Muscle layer of duodenum (tissue), 2 donors: ENCODE data around the gene ZNF625.

Experiments
- H3K27ac ChIP-seq: one replicate; pipeline ENCODE4 v1.7.0; 2013; ENCODE audit warnings: mild to moderate bottlenecking, low read length
- H3K27me3 ChIP-seq: one replicate; pipeline ENCODE4 v1.7.0; 2013; ENCODE audit warnings: low read depth, mild to moderate bottlenecking, control low read depth, low read length
- H3K36me3 ChIP-seq, 2 donors: one replicate each; pipeline ENCODE4 v1.7.0; 2013; ENCODE audit warnings: low read length in 2 of 2, control low read depth in 1 of 2, mild to moderate bottlenecking in 1 of 2; ENCODE audit not compliant: insufficient read depth in 2 of 2, control insufficient read depth in 1 of 2
- H3K4me1 ChIP-seq, 2 donors: one replicate each; pipeline ENCODE4 v1.7.0; 2013; ENCODE audit warnings: low read length in 2 of 2, mild to moderate bottlenecking in 2 of 2, control low read depth in 1 of 2, moderate library complexity in 1 of 2; ENCODE audit not compliant: insufficient read depth in 2 of 2, control insufficient read depth in 1 of 2
- H3K4me3 ChIP-seq, 2 donors: one replicate each; pipeline ENCODE4 v1.7.0; 2013; ENCODE audit warnings: low read length in 2 of 2, low read depth in 1 of 2, mild to moderate bottlenecking in 1 of 2
- H3K9me3 ChIP-seq, 2 donors: one replicate each; pipeline ENCODE4 v1.7.0; 2013; ENCODE audit warnings: low read length in 2 of 2, control low read depth in 1 of 2, mild to moderate bottlenecking in 1 of 2; ENCODE audit not compliant: control insufficient read depth in 1 of 2
- donor health status: healthy.

The ZNF625 gene

DNA sequence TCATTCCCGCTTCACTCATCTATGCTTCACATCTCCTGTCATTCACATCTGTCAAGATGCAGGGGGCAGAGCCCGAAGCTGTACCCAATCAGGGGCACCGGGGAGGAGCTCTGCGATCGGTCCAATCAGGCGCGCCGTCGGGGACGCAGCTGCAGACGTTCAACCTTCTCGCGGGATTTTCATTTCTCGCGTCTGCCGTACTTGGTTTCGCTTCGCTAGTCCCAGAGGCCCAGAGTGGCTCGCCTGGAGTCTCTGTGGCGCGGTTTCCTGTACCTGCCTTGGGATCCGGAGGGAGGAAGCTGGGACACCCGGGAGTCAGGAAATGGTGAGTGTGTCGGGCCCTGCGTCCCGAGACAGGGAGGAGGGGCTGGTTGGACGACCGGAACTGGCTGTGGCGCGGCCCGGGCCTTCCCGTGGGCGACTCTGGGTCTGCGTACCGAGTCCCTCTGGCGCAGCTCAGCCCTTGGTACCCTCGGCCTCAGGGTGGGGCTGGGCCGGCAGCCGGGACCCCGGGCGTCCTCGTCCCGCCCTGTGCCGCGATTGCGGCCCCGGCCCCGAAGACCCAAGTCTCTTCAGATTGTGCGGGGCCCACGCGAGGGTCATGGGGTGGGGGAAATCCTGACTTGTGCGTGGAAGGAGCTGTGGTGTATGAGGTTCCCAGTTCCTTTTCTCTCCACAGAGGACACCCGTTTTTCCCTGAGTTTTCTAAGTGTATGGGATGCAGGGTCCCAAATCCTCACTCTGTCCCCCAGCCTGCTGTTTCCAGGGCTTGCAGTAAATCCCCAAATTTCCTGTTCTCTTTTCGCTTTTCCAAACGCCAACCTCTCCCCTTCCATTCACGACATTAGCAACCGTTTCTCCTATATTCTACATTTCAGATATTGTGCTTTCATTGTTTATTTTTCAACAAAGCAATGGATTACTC is 6.6 kb upstream of the ZNF625 start, which contains the start of gene ZNF136:
Gene ZNF136, plus strand, starts transcription at position 215 of the 925 bp plus-strand sequence. Its CDS starts 108 bp downstream, at position 323.
- Histone ChIP-seq H3K27ac (peak within 1 kb of the TSS; percentile 98), H3K4me1 (peaks cover 10 to 32% of the 10 kb centered on the region in 2 donors), H3K36me3 (peaks cover 0 to 15% of the 10 kb centered on the region in 2 donors), H3K27me3 (no peaks in the 10 kb centered on the region), H3K9me3 (no peaks in the 10 kb centered on the region), H3K4me3 (peak within 1 kb of the TSS; percentile 97)

DNA sequence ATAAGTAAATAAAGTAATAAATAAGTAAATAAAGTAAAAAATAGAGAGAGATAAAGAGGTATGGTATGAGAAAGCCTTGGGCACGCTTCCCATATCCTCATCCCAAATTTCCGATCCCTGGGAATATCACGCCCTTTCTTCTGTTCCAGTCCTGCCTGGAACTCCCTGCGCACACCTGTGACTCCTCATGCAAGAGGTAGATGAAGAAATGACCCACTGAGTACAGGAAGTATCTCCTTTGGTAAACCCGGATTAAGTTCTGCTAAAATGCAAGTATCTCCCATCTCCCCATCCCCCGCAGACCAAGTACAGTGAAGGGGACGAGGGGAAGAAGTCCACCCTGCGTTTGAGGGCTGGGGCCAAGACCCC is 6.0 kb upstream of the ZNF625 start:
- H3K36me3 ChIP-seq = peaks cover 0 to 15% of the 10 kb centered on the region in 2 donors
- peaks cover 10 to 32% of the 10 kb centered on the region in 2 donors for H3K4me1 ChIP-seq
- no peaks in the 10 kb centered on the region for H3K9me3 ChIP-seq
- peak overlapping the region; percentile 98 for H3K27ac ChIP-seq
- H3K27me3 ChIP-seq = no peaks in the 10 kb centered on the region
- peak overlapping the region; percentile 97 for H3K4me3 ChIP-seq

DNA sequence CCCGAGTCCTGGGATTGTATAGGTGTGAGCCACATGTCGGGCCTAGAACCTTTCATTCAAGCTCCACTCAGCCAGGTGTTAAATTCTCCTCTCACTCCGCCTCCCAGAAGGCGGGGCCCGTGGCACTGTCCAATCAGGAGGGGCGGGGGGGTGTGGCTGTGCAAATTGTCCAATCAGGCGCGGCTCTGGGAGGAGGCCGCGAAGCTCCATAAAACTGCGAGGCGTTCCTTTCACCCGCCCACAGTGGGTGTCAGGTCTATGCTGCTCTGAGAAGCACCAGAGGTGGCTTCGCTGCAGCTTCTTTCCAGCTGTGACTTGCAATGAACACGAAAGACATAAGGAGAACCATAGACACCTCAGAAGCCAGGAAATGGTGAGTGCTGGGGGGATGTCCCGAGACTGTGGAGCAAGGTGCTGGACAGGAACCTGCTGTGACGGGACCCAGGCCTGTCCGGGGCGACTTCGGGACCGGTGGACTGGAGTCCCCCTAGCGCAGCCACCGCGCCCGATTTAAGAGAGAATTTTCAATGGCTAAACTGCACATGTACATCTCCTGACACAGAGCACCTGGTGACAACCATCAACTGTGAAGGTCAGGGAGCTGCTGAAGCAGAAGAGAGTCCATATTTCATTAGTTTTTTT is 3.4 kb upstream of the ZNF625 start:
- Histone ChIP-seq H3K27me3 (no peaks in the 10 kb centered on the region), H3K4me3 (no peak overlapping the region), H3K27ac (no peak overlapping the region), H3K9me3 (no peaks in the 10 kb centered on the region), H3K4me1 (peaks cover 9 to 24% of the 10 kb centered on the region in 2 donors), H3K36me3 (peaks cover 0 to 12% of the 10 kb centered on the region in 2 donors)

DNA sequence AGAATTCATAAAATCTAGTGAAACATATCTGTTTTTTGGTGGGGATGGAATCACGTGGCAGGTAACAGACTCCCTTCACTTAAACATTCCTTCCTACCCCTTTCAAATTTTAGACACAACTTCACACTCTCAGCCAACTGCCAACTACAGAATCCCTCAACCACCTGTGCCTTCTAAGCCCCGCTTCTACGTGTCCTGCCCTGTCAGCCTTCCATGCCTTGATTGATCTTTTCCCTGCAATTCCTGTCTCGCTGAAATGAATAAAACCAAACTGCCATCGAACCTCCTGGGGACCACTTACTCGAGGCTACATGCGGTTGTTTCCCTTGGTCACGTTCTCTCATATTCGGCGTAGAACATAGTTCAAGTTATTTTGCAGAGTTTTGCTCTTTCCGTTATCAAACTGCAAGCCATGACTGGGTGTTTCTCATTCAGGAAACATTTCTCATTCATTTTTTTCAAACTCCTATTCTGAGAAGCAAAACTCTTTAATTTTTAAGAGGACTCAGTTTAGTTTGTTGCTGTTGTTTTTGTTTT is 1.1 kb downstream of the ZNF625 start:
- H3K27ac ChIP-seq = no peak overlapping the region
- peaks cover 0 to 11% of the 10 kb centered on the region in 2 donors for H3K4me1 ChIP-seq
- no peaks in the 10 kb centered on the region for H3K27me3 ChIP-seq
- H3K4me3 ChIP-seq = peak overlapping the region; percentile 81 to 91
- no peaks in the 10 kb centered on the region for H3K9me3 ChIP-seq
- peaks cover 3 to 6% of the 10 kb centered on the region in 2 donors for H3K36me3 ChIP-seq

DNA sequence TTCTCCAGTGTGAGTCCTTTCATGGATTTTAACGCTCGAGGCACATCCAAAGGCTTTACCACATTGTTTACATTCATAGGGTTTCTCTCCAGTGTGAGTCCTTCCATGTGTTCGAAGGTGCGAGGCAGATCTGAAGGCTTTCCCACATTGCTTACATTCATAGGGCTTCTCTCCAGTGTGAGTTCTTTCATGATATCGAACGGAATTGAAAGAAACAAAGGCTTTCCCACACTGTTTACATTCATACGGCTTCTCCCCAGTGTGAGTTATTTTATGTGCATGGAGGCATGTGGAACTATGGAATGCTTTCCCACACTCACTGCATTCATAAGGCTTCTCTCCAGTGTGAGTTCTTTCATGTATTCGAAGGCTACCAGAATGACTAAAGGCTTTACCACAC is 11.2 kb downstream of the ZNF625 start:
- Histone ChIP-seq H3K27ac (no peak overlapping the region), H3K27me3 (no peaks in the 10 kb centered on the region), H3K4me3 (no peak overlapping the region), H3K36me3 (peaks cover 17 to 38% of the 10 kb centered on the region in 2 donors), H3K4me1 (peaks cover 4 to 10% of the 10 kb centered on the region in 2 donors), H3K9me3 (peaks cover 0 to 2% of the 10 kb centered on the region in 2 donors)

DNA sequence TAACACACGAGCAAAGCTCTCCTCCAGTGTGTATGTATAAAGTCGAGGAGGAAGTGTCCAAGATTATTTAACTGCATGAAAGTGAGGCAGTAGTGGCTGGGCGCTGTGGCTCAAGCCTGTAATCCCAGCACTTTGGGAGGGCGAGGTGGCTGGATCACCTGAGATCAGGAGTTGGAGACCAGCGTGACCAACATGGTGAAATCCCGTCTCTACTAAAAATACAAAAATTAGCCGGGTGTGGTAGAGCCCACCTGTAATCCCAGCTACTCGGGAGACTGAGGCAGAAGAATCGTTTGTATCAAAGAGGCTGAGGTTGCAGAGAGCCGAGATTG is 15.2 kb downstream of the ZNF625 start:
- no peaks in the 10 kb centered on the region for H3K27me3 ChIP-seq
- H3K4me3 ChIP-seq = peak overlapping the region in 1 of 2 donors; percentile 77
- H3K9me3 ChIP-seq = peaks cover 0 to 2% of the 10 kb centered on the region in 2 donors
- peaks cover 8 to 19% of the 10 kb centered on the region in 2 donors for H3K4me1 ChIP-seq
- no peak overlapping the region for H3K27ac ChIP-seq
- peaks cover 12 to 31% of the 10 kb centered on the region in 2 donors for H3K36me3 ChIP-seq

DNA sequence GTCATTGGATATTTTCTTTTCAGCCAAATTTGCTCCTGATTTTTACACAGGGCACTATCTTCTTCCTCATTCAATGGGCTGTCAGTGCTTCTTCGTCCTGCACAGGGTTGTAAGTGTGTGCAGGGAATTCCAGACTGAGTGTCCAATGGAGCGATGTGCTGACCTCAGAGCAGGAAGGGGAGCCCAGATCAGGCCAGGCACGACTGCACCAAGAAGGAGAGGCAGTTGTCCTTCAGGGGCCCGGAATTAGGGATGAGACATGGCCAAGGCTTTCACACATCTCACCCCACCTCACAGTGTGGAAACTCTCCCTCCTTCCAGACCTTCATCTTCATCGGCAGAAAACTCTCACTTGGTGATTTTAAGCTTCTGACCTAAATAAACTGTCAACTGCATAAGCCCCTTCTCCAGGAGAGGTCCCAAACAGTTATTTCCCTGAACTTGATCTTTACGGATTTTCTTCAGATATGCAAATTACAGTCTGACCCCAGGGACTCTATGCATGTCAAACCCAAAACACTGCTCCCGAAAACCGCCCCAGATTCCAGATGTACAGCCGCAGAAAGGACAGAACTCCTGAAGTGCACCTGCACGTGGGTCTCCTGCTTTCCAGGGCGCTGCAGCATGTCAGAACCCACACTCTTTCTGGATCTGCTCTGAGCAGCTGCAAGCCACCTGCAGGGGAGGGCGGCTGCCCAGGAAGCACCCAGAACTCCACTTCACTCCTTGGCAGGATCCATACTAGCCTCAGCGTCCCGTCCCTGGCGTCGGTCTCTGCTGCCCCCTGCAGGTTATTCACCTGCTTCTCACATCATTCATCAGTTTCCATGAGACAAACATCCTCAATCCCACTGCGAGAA is 15.8 kb downstream of the ZNF625 start:
- peaks cover 8 to 19% of the 10 kb centered on the region in 2 donors for H3K4me1 ChIP-seq
- peak overlapping the region; percentile 60 to 77 for H3K4me3 ChIP-seq
- H3K27ac ChIP-seq = no peak overlapping the region
- H3K36me3 ChIP-seq = peaks cover 9 to 30% of the 10 kb centered on the region in 2 donors
- no peaks in the 10 kb centered on the region for H3K27me3 ChIP-seq
- H3K9me3 ChIP-seq = peaks cover 0 to 2% of the 10 kb centered on the region in 2 donors

DNA sequence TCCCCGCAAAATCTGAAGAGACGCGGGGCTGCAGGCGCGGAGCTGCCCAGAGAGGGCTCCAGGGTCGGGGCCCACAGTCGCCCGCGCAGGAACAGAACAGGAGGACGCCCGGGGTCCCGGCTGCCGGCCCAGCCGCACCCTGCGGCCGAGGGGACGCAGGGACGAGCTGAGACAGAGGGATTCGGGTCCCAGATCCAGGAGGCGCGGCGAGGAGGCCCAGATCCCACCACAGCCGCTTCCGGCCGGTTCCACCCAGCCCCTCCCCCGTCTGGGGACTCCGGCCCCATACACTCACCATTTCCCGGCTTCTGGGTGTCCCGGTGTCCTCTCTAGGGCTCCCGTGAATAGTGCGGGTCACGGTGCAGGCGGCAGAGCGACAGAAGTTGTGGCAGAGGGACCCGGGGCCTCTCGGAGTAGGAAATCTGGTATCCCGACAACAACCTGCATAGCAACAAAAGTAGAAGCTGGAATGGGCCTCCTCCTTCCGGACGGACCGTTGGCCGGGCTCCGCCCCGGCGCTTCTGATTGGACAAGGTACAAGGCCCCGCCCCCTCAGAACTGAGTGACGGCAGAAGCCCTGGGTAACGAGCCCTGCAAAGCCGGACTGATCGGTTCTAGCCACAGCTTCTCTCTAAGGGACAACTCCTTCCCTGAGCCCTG is 16.5 kb downstream of the ZNF625 start, which contains the start of gene ZNF20:
Gene ZNF20, minus strand, starts transcription at position 466 of the 660 bp plus-strand sequence. Its CDS starts 168 bp downstream, at position 298.
- no peaks in the 10 kb centered on the region for H3K27me3 ChIP-seq
- no peaks in the 10 kb centered on the region for H3K9me3 ChIP-seq
- H3K4me1 ChIP-seq = peaks cover 8 to 19% of the 10 kb centered on the region in 2 donors
- H3K36me3 ChIP-seq = peaks cover 2 to 30% of the 10 kb centered on the region in 2 donors
- peak within 1 kb of the TSS; percentile 60 to 77 for H3K4me3 ChIP-seq
- peak within 1 kb of the TSS; percentile 76 for H3K27ac ChIP-seq

DNA sequence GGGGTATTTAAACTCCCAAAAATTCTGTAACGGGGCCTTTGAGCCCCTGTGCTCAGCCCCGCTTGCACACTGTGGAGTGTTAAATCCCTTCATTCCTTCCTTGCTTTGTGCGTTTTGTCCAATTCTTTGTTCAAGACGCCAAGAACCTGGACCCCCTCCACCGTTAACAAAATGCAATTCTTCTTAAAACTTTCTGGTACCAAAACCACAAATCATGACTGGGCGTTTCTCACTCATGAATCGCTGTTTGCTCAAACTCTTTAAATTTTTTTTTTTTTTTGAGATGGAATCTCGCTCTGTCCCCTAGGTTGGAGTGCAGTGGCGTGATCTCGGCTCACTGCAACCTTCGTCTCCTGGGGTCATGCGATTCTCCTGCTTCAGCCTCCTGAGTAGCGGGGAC is 17.3 kb downstream of the ZNF625 start:
- Histone ChIP-seq H3K27ac (no peak overlapping the region), H3K9me3 (no peaks in the 10 kb centered on the region), H3K36me3 (peaks cover 6 to 35% of the 10 kb centered on the region in 2 donors), H3K27me3 (no peaks in the 10 kb centered on the region), H3K4me1 (peaks cover 8 to 19% of the 10 kb centered on the region in 2 donors), H3K4me3 (peak overlapping the region; percentile 60 to 77)

DNA sequence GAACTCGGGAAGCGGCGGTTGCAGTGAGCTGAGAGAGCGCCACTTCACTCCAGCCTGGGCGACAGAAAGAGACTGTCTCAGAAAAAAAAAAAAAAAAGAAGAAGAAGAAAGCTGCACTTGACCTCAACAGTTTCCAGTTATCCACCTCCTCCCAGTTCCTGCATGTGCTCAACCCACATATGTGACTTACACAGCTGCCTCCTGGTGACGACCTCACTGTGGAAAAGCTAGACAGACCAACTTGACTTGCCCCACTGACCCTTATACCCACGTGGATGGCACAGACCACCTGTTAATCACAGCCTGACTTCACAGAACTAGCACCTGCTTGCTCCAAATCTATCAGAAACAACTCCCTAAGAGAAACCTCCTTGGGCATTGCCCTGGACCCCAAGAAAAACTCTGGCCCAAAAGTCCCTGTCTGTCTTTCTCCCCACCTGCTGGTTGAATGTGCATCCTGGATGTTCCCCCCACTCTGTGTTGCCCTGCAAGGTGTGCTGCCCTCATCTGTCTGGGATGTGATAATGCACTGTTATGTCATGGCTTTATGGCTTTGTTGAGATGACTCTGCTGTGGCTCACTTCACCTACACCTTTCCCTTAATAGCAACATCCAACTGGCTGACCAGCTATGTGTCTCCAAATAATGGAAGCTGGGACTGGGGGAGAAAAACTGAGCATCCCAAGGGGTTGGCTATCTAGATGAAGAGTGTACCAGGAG is 19.2 kb downstream of the ZNF625 start:
- H3K27me3 ChIP-seq = no peaks in the 10 kb centered on the region
- H3K36me3 ChIP-seq = peaks cover 20 to 51% of the 10 kb centered on the region in 2 donors
- peaks cover 14% of the 10 kb centered on the region in 2 donors for H3K9me3 ChIP-seq
- H3K4me1 ChIP-seq = peaks cover 8 to 19% of the 10 kb centered on the region in 2 donors
- H3K27ac ChIP-seq = no peak overlapping the region
- no peak overlapping the region for H3K4me3 ChIP-seq
